ENCODE results near the gene LYRM1.

GRCh38 chr16:20946015-20946629 is 45.6 kb downstream of the LYRM1 start:
- TF ChIP-seq ESRRA (IDR thresholded peaks at IDR 0.05; ENCODE audit: borderline replicate concordance, low read length) (no peak), PHF8 (IDR thresholded peaks at IDR 0.05; ENCODE audit: borderline replicate concordance, low read depth) (no peak), SMC3 (IDR thresholded peaks at IDR 0.05) (no peak)
